DOHH2 (cell line): ENCODE measurements around the gene ANKRD28.

ENCODE experiments used
- H3F3A ChIP-seq: fragments of 200-600 bp; sonication (generic), shearing (Covaris generic); 2 replicates; pipeline ENCODE4 v1.6.0; 2016; ENCODE audit warnings: antibody characterized with exemption, mild to moderate bottlenecking; ENCODE audit not compliant: control insufficient read depth, insufficient read depth
- H3K27ac ChIP-seq: fragments of 200-600 bp; sonication (generic); 2 replicates; pipeline ENCODE4 v1.5.1; 2014; ENCODE audit warnings: low read depth, mild to moderate bottlenecking, low read length, moderate library complexity
- H3K27me3 ChIP-seq: fragments of 200-600 bp; sonication (generic); 2 replicates; pipeline ENCODE4 v1.6.1; 2014; ENCODE audit warnings: mild to moderate bottlenecking, low read length, mixed read lengths; ENCODE audit not compliant: control insufficient read depth
- H3K36me3 ChIP-seq: fragments of 200-600 bp; sonication (generic); 2 replicates; pipeline ENCODE4 v1.6.1; 2014; ENCODE audit warnings: mild to moderate bottlenecking, low read length, moderate library complexity, mixed read lengths; ENCODE audit not compliant: control insufficient read depth
- H3K4me1 ChIP-seq: fragments of 200-600 bp; sonication (generic); 2 replicates; pipeline ENCODE4 v1.6.1; 2014; ENCODE audit warnings: mild to moderate bottlenecking, low read length, mixed read lengths; ENCODE audit not compliant: control insufficient read depth
- H3K4me2 ChIP-seq: fragments of 200-600 bp; sonication (generic); 2 replicates; pipeline ENCODE4 v1.6.0; 2014; ENCODE audit warnings: mild to moderate bottlenecking, low read length, moderate library complexity
- H3K4me3 ChIP-seq: fragments of 200-600 bp; sonication (generic); 2 replicates; pipeline ENCODE4 v1.5.1; 2014; ENCODE audit warnings: mild to moderate bottlenecking, low read length, mixed read lengths
- H3K79me2 ChIP-seq: fragments of 200-600 bp; sonication (generic); 2 replicates; pipeline ENCODE4 v1.6.1; 2014; ENCODE audit warnings: mild to moderate bottlenecking, low read length, mixed read lengths; ENCODE audit not compliant: control insufficient read depth
- H3K9me2 ChIP-seq: fragments of 200-600 bp; sonication (generic); replicated peaks from 2 replicates; pipeline ENCODE4 v1.6.1; 2014; ENCODE audit warnings: mild to moderate bottlenecking, low read length, mixed read lengths; ENCODE audit not compliant: control insufficient read depth
- H3K9me3 ChIP-seq: fragments of 200-600 bp; sonication (generic); 2 replicates; pipeline ENCODE4 v1.6.1; 2014; ENCODE audit warnings: antibody characterized with exemption, low read length, mixed read lengths; ENCODE audit not compliant: control insufficient read depth, insufficient read depth
- H4K20me1 ChIP-seq: fragments of 200-600 bp; sonication (generic); 2 replicates; pipeline ENCODE4 v1.6.0; 2014; ENCODE audit warnings: low read depth, mild to moderate bottlenecking, antibody characterized with exemption, low read length, moderate library complexity; ENCODE audit not compliant: control insufficient read depth, insufficient read depth
- EZH2phosphoT487 ChIP-seq: fragments of 200-600 bp; sonication (generic); IDR thresholded peaks from 2 replicates; pipeline ENCODE4 v1.6.1; 2017; ENCODE audit warnings: borderline replicate concordance, mild to moderate bottlenecking, antibody characterized with exemption, low read length, moderate library complexity, mixed read lengths
- TF ChIP-seq, protein P1 (sequence below): fragments of 200-600 bp; sonication (generic); IDR thresholded peaks from one replicate; pipeline ENCODE4 v1.5.1; 2014; ENCODE audit warnings: antibody characterized with exemption, mild to moderate bottlenecking, low read depth, low read length; ENCODE audit not compliant: poor library complexity, severe bottlenecking

Gene ANKRD28

GRCh38 chr3:15716178-15716577, 81.6 kb downstream of the ANKRD28 start:
- no peaks in the 10 kb centered on the region for H4K20me1 ChIP-seq
- no peaks in the 10 kb centered on the region for H3K27me3 ChIP-seq
- no peaks in the 10 kb centered on the region for H3K79me2 ChIP-seq
- no peak overlapping the region for H3K4me3 ChIP-seq
- H3K27ac ChIP-seq, result no peak overlapping the region
- no peaks in the 10 kb centered on the region; the same call in 1 of the 2 replicates for H3F3A ChIP-seq
- no peaks in the 10 kb centered on the region for H3K9me3 ChIP-seq
- H3K9me2 ChIP-seq, result no peaks in the 10 kb centered on the region
- no peaks in the 10 kb centered on the region for H3K4me1 ChIP-seq
- H3K36me3 ChIP-seq, result peaks cover 45% of the 10 kb centered on the region
- H3K4me2 ChIP-seq, result no peak overlapping the region
- TF ChIP-seq, protein P1, sequence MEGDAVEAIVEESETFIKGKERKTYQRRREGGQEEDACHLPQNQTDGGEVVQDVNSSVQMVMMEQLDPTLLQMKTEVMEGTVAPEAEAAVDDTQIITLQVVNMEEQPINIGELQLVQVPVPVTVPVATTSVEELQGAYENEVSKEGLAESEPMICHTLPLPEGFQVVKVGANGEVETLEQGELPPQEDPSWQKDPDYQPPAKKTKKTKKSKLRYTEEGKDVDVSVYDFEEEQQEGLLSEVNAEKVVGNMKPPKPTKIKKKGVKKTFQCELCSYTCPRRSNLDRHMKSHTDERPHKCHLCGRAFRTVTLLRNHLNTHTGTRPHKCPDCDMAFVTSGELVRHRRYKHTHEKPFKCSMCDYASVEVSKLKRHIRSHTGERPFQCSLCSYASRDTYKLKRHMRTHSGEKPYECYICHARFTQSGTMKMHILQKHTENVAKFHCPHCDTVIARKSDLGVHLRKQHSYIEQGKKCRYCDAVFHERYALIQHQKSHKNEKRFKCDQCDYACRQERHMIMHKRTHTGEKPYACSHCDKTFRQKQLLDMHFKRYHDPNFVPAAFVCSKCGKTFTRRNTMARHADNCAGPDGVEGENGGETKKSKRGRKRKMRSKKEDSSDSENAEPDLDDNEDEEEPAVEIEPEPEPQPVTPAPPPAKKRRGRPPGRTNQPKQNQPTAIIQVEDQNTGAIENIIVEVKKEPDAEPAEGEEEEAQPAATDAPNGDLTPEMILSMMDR, result no peak
- TF ChIP-seq EZH2phosphoT487, result no peak

DNA sequence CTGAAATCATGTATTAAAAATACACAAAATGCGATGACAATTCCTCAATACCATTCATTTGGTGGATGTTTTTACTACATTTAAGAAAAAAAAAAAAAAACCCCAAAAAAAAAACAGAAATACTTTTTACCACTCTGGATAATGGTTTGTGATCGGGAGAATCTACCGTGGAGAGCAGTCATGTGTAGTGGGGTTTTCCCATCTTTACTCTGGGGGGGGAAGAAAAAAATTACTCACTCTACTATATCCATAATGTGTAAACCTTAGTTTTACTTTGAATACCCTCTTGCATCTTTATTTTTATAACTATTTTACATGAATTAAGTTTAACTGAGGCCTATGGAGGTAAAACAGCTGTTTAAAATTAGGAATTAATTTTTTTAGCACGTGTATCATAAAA, 83.3 kb downstream of the ANKRD28 start:
- TF ChIP-seq, protein P1, result no peak
- TF ChIP-seq EZH2phosphoT487, result no peak
- Histone ChIP-seq H3K9me2 (no peaks in the 10 kb centered on the region), H3K27ac (no peak overlapping the region), H3K79me2 (no peaks in the 10 kb centered on the region), H4K20me1 (no peaks in the 10 kb centered on the region), H3K9me3 (no peaks in the 10 kb centered on the region), H3K4me3 (no peak overlapping the region), H3K27me3 (no peaks in the 10 kb centered on the region), H3K36me3 (peaks cover 46% of the 10 kb centered on the region), H3K4me1 (no peaks in the 10 kb centered on the region), H3F3A (no peaks in the 10 kb centered on the region; the same call in 1 of the 2 replicates), H3K4me2 (no peak overlapping the region)

- Histone ChIP-seq H3K4me3 (no peak overlapping the region), H3K27me3 (no peaks in the 10 kb centered on the region), H3K9me2 (no peaks in the 10 kb centered on the region), H3K27ac (no peak overlapping the region), H3K79me2 (no peaks in the 10 kb centered on the region), H4K20me1 (no peaks in the 10 kb centered on the region), H3K9me3 (no peaks in the 10 kb centered on the region), H3K4me2 (no peak overlapping the region), H3F3A (no peaks in the 10 kb centered on the region; the same call in 1 of the 2 replicates), H3K4me1 (no peaks in the 10 kb centered on the region), H3K36me3 (peaks cover 52% of the 10 kb centered on the region)
- TF ChIP-seq, protein P1, result no peak
- TF ChIP-seq EZH2phosphoT487, result no peak
These were observed 84.4 kb downstream of the ANKRD28 start for GRCh38 chr3:15713364-15713763.
